Measurements from ENCODE around the gene RAD54L. TPM values are rescaled to one million over a fixed set of nuclear protein-coding genes. Genes with fewer than 3 reads are reported as not detected.

Gene RAD54L
- total and polyA plus RNA-seq, 10 of the 15 experiments (the other 5 are each of a cell fraction or from before 2014, with no cell fraction given) = 12.9 to 54.2 (median 23.6) TPM

GRCh38 chr1:46247436-46248121, at the start of gene RAD54L (continued):
- TF ChIP-seq, protein P1, sequence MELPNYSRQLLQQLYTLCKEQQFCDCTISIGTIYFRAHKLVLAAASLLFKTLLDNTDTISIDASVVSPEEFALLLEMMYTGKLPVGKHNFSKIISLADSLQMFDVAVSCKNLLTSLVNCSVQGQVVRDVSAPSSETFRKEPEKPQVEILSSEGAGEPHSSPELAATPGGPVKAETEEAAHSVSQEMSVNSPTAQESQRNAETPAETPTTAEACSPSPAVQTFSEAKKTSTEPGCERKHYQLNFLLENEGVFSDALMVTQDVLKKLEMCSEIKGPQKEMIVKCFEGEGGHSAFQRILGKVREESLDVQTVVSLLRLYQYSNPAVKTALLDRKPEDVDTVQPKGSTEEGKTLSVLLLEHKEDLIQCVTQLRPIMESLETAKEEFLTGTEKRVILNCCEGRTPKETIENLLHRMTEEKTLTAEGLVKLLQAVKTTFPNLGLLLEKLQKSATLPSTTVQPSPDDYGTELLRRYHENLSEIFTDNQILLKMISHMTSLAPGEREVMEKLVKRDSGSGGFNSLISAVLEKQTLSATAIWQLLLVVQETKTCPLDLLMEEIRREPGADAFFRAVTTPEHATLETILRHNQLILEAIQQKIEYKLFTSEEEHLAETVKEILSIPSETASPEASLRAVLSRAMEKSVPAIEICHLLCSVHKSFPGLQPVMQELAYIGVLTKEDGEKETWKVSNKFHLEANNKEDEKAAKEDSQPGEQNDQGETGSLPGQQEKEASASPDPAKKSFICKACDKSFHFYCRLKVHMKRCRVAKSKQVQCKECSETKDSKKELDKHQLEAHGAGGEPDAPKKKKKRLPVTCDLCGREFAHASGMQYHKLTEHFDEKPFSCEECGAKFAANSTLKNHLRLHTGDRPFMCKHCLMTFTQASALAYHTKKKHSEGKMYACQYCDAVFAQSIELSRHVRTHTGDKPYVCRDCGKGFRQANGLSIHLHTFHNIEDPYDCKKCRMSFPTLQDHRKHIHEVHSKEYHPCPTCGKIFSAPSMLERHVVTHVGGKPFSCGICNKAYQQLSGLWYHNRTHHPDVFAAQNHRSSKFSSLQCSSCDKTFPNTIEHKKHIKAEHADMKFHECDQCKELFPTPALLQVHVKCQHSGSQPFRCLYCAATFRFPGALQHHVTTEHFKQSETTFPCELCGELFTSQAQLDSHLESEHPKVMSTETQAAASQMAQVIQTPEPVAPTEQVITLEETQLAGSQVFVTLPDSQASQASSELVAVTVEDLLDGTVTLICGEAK (IDR thresholded peaks at IDR 0.05; ENCODE audit: borderline replicate concordance) = peak; percentile 73; the same call in 1 of the 2 replicates
- TF ChIP-seq RCOR1 (conservative IDR thresholded peaks at IDR 0.05; ENCODE audit: low read depth, low read length) (no peak), ETV6 (conservative IDR thresholded peaks at IDR 0.05 in 1 of 2, IDR thresholded peaks at IDR 0.05 in 1 of 2; ENCODE audit: borderline replicate concordance in 1 of 2, low read depth in 1 of 2) (no peak), EED (IDR thresholded peaks at IDR 0.05; ENCODE audit: low read depth) (no peak), PML (IDR thresholded peaks at IDR 0.05; ENCODE audit: low read length) (0 out of 2 replicates have a peak, but pooled peaks have one; percentile 23), RAD21 (IDR thresholded peaks at IDR 0.05; ENCODE audit: insufficient read depth, low read depth, low read length) (no peak), DPF2 (IDR thresholded peaks at IDR 0.05) (no peak), CHD4 (IDR thresholded peaks at IDR 0.05) (no peak), RB1 (IDR thresholded peaks at IDR 0.05; ENCODE audit: borderline replicate concordance) (peak; percentile 99), SREBF1 (IDR thresholded peaks at IDR 0.05; ENCODE audit: low read length) (no peak), ASH2L (IDR thresholded peaks at IDR 0.05; ENCODE audit: borderline replicate concordance, low read depth) (no peak), GABPA (IDR thresholded peaks at IDR 0.05; ENCODE audit: low read depth) (peak; percentile 85), RBBP5 (conservative IDR thresholded peaks at IDR 0.05) (no peak), SP1 (IDR thresholded peaks at IDR 0.05; ENCODE audit: low read depth, low read length) (peak; percentile 97), SMAD1 (IDR thresholded peaks at IDR 0.05; ENCODE audit: low read depth, partially characterized antibody) (no peak), SMARCA5 (IDR thresholded peaks at IDR 0.05) (no peak)
- TF ChIP-seq, protein P2, sequence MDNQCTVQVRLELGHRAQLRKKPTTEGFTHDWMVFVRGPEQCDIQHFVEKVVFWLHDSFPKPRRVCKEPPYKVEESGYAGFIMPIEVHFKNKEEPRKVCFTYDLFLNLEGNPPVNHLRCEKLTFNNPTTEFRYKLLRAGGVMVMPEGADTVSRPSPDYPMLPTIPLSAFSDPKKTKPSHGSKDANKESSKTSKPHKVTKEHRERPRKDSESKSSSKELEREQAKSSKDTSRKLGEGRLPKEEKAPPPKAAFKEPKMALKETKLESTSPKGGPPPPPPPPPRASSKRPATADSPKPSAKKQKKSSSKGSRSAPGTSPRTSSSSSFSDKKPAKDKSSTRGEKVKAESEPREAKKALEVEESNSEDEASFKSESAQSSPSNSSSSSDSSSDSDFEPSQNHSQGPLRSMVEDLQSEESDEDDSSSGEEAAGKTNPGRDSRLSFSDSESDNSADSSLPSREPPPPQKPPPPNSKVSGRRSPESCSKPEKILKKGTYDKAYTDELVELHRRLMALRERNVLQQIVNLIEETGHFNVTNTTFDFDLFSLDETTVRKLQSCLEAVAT (IDR thresholded peaks at IDR 0.05) = peak; percentile 100
- TF ChIP-seq, protein P3, sequence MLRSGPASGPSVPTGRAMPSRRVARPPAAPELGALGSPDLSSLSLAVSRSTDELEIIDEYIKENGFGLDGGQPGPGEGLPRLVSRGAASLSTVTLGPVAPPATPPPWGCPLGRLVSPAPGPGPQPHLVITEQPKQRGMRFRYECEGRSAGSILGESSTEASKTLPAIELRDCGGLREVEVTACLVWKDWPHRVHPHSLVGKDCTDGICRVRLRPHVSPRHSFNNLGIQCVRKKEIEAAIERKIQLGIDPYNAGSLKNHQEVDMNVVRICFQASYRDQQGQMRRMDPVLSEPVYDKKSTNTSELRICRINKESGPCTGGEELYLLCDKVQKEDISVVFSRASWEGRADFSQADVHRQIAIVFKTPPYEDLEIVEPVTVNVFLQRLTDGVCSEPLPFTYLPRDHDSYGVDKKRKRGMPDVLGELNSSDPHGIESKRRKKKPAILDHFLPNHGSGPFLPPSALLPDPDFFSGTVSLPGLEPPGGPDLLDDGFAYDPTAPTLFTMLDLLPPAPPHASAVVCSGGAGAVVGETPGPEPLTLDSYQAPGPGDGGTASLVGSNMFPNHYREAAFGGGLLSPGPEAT (IDR thresholded peaks at IDR 0.05; ENCODE audit: low read depth) = peak; percentile 92
- TF ChIP-seq, protein P4, sequence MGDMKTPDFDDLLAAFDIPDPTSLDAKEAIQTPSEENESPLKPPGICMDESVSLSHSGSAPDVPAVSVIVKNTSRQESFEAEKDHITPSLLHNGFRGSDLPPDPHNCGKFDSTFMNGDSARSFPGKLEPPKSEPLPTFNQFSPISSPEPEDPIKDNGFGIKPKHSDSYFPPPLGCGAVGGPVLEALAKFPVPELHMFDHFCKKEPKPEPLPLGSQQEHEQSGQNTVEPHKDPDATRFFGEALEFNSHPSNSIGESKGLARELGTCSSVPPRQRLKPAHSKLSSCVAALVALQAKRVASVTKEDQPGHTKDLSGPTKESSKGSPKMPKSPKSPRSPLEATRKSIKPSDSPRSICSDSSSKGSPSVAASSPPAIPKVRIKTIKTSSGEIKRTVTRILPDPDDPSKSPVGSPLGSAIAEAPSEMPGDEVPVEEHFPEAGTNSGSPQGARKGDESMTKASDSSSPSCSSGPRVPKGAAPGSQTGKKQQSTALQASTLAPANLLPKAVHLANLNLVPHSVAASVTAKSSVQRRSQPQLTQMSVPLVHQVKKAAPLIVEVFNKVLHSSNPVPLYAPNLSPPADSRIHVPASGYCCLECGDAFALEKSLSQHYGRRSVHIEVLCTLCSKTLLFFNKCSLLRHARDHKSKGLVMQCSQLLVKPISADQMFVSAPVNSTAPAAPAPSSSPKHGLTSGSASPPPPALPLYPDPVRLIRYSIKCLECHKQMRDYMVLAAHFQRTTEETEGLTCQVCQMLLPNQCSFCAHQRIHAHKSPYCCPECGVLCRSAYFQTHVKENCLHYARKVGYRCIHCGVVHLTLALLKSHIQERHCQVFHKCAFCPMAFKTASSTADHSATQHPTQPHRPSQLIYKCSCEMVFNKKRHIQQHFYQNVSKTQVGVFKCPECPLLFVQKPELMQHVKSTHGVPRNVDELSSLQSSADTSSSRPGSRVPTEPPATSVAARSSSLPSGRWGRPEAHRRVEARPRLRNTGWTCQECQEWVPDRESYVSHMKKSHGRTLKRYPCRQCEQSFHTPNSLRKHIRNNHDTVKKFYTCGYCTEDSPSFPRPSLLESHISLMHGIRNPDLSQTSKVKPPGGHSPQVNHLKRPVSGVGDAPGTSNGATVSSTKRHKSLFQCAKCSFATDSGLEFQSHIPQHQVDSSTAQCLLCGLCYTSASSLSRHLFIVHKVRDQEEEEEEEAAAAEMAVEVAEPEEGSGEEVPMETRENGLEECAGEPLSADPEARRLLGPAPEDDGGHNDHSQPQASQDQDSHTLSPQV (IDR thresholded peaks at IDR 0.05) = no peak

Measured in GM12878 (cell line).